Neural crest cell (in vitro differentiated cells): ENCODE data around the gene ACVR2A. TPM values are rescaled to one million over a fixed set of nuclear protein-coding genes. Genes with fewer than 3 reads are reported as not detected.

Source experiments
- DNase-seq: peaks from one replicate; pipeline ENCODE4 v3.0.0; 2021; ENCODE audit warnings: low read depth, mixed read lengths, low spot score
- H3K27ac Mint-ChIP-seq: one replicate; pipeline ENCODE4 v1.8.0; 2021; ENCODE audit warnings: mild to moderate bottlenecking, mixed read lengths; ENCODE audit not compliant: unreplicated experiment
- H3K27me3 Mint-ChIP-seq: 2 replicates; pipeline ENCODE4 v1.8.0; 2021; ENCODE audit warnings: low read depth, mild to moderate bottlenecking, mixed read lengths
- H3K36me3 Mint-ChIP-seq: 2 replicates; pipeline ENCODE4 v1.8.0; 2021; ENCODE audit warnings: low read depth, mild to moderate bottlenecking, mixed read lengths
- H3K4me1 Mint-ChIP-seq: 2 replicates; pipeline ENCODE4 v1.8.0; 2021; ENCODE audit warnings: mixed read lengths
- H3K4me3 Mint-ChIP-seq: one replicate; pipeline ENCODE4 v1.8.0; 2021; ENCODE audit warnings: mild to moderate bottlenecking, mixed read lengths
- H3K9me3 Mint-ChIP-seq: 2 replicates; pipeline ENCODE4 v1.8.0; 2021; ENCODE audit warnings: mixed read lengths
- total RNA-seq: library from RNA; stranded (reverse); gene quantifications from 2 replicates; pipeline ENCODE4 v1.2.1, GENCODE V29; 2021
- TF ChIP-seq, protein P1 (sequence below): fragments of 200-600 bp; sonication (generic); conservative IDR thresholded peaks from 2 replicates; pipeline ENCODE4 v1.5.0; 2021; ENCODE audit warnings: antibody characterized with exemption, mild to moderate bottlenecking

The ACVR2A gene
- total RNA-seq, 1 donor from 2014 or later, result 26.8 TPM

DNA sequence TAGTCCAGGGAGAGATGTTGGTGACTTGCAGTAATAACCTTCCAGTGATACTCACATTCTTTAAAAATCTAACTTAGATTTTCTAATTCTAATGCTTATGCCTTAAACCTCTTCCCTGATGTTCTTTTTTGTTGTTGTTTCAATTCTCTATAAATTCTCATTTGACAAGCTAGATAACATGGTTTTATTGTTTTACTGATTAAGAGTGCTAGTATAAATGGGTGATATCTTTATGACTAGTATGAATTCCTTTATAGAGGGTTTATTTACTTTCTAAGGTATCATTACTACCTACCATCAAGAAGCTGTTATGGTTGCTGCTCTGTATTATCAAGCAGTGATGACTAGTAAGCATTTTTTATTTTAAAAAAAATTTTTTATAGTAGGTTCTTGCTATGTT is 35.0 kb downstream of the ACVR2A start:
- Mint-ChIP-seq H3K27ac (no peak overlapping the region), H3K36me3 (no peaks in the 10 kb centered on the region), H3K4me3 (no peak overlapping the region), H3K27me3 (no peaks in the 10 kb centered on the region), H3K9me3 (no peaks in the 10 kb centered on the region), H3K4me1 (peaks cover 22% of the 10 kb centered on the region)
- DNase-seq, result no peak
- TF ChIP-seq, protein P1, sequence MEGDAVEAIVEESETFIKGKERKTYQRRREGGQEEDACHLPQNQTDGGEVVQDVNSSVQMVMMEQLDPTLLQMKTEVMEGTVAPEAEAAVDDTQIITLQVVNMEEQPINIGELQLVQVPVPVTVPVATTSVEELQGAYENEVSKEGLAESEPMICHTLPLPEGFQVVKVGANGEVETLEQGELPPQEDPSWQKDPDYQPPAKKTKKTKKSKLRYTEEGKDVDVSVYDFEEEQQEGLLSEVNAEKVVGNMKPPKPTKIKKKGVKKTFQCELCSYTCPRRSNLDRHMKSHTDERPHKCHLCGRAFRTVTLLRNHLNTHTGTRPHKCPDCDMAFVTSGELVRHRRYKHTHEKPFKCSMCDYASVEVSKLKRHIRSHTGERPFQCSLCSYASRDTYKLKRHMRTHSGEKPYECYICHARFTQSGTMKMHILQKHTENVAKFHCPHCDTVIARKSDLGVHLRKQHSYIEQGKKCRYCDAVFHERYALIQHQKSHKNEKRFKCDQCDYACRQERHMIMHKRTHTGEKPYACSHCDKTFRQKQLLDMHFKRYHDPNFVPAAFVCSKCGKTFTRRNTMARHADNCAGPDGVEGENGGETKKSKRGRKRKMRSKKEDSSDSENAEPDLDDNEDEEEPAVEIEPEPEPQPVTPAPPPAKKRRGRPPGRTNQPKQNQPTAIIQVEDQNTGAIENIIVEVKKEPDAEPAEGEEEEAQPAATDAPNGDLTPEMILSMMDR, result no peak

DNA sequence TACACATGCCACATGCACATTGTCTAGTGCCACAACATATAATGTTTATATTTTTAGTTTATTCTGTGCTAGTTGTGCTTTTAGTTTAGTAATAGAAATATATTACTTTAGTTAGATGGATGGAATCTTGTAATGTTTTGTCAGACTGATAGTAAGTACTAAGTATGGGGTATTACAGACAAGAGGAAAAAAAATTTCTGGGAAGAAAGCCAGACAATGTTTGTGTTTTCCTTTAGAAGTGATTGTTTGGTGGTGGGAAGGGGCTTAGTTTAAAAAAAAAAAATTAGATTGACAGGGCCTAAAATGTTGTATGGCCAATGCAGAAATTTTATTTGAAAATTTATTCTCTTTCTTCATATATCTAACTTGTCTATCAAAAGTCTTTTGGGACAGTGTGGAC is 37.8 kb downstream of the ACVR2A start:
- Mint-ChIP-seq H3K4me1 (peaks cover 14% of the 10 kb centered on the region), H3K27ac (no peak overlapping the region), H3K36me3 (no peaks in the 10 kb centered on the region), H3K4me3 (no peak overlapping the region), H3K9me3 (no peaks in the 10 kb centered on the region), H3K27me3 (no peaks in the 10 kb centered on the region)
- no peak for DNase-seq
- TF ChIP-seq, protein P1, result no peak

DNA sequence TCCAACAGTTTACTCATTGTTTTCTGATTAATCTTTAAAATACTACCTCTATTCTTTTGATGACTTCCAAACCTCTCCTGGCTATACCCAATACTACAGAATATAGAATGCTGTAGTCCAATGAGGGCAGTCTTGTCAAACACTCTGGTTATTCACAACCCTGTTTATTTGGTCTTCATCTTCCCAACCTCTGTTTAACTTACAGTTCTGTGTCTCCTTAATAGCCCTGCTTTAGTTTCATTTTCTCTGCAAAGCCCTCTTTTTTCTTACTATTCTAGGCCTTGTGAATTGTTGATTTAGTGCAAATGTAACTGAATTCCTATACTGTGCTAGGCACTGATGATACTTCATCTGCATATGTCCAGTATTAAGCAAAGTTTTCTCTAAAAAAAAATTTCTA is 40.0 kb downstream of the ACVR2A start:
- peaks cover 14% of the 10 kb centered on the region for H3K4me1 Mint-ChIP-seq

DNA sequence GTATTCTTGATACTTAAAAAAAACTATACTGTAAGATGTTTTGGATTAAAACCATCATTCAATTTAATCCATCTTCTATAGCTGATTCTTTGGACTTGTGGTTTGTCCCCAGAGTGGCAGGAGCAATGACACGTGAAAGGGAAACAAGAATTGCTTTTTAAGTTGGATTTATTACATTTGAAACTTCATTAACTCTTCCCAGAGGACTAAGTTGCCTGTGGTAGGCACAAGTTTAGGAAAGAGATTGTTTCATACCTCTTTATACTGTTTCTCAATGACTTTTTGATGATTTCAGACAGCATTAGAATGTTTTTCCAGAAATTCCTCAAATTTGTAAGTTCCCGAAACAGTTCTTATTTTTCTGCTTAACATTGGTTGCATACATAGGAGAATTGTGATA is 41.3 kb downstream of the ACVR2A start:
- Mint-ChIP-seq H3K4me3 (no peak overlapping the region), H3K4me1 (peaks cover 14% of the 10 kb centered on the region), H3K27ac (no peak overlapping the region), H3K9me3 (no peaks in the 10 kb centered on the region), H3K27me3 (no peaks in the 10 kb centered on the region), H3K36me3 (no peaks in the 10 kb centered on the region)
- TF ChIP-seq, protein P1, result no peak
- no peak for DNase-seq

More for the DNA sequence above, 40.0 kb downstream of the ACVR2A start:
- no peaks in the 10 kb centered on the region for H3K27me3 Mint-ChIP-seq
- no peak for DNase-seq
- H3K4me3 Mint-ChIP-seq, result no peak overlapping the region
- no peaks in the 10 kb centered on the region for H3K9me3 Mint-ChIP-seq
- H3K36me3 Mint-ChIP-seq, result no peaks in the 10 kb centered on the region
- TF ChIP-seq, protein P1, result no peak
- H3K27ac Mint-ChIP-seq, result no peak overlapping the region

DNA sequence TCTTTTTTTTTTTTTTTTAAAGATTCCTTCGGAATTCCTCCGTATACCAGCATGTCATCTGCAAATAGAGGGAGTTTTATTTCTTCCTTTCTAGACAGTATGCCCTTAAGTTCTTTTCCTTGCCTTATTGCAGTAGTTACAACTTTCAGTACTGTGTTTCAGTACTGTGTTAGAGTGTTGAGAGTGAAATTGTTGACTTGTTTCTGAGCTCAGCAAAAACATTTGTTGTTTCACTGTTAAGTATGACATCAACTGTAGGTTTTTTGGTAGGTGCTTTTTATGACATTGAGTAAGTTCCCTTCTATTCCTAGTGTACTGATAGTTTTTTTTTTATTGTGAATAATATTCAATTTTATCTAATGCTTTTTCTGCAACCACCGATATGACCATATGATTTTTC is 43.9 kb downstream of the ACVR2A start:
- peaks cover 14% of the 10 kb centered on the region for H3K4me1 Mint-ChIP-seq
- no peak for DNase-seq
- TF ChIP-seq, protein P1, result no peak
- H3K9me3 Mint-ChIP-seq, result peaks cover under 1% of the 10 kb centered on the region
- H3K36me3 Mint-ChIP-seq, result peaks cover 4% of the 10 kb centered on the region
- no peak overlapping the region for H3K4me3 Mint-ChIP-seq
- no peak overlapping the region for H3K27ac Mint-ChIP-seq
- no peaks in the 10 kb centered on the region for H3K27me3 Mint-ChIP-seq

DNA sequence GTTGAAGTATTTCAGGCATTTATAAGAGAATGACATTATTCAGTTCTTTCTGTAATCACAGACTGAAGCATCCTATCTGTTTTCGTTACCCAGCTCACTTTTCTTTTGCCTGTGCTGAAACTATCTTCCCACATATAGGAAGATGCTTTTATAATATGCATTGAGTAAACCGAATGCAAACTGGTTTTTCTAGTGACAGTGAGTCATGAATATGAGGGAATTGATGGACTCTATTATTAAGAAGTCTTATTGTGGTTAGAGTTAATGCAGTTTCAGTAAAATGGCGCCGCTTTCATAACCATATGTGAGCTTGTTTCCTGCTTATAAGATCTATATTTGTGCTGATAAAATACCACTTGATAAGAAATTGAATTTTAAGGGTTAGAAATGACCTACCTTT is 59.2 kb downstream of the ACVR2A start:
- TF ChIP-seq, protein P1, result no peak
- H3K4me1 Mint-ChIP-seq, result peaks cover 12% of the 10 kb centered on the region
- DNase-seq, result no peak
- no peaks in the 10 kb centered on the region for H3K27me3 Mint-ChIP-seq
- peaks cover 10% of the 10 kb centered on the region for H3K36me3 Mint-ChIP-seq
- no peak overlapping the region for H3K27ac Mint-ChIP-seq
- H3K4me3 Mint-ChIP-seq, result no peak overlapping the region
- H3K9me3 Mint-ChIP-seq, result peaks cover 3% of the 10 kb centered on the region
